PFSK-1 (cell line): ENCODE results near the gene ANKMY1.

ENCODE experiments used
- POLR2AphosphoS5 ChIP-seq: IDR thresholded peaks from 2 replicates; pipeline ENCODE4 v1.6.1; 2012; ENCODE audit warnings: low read depth, mild to moderate bottlenecking, control low read depth, low read length, moderate library complexity
- TAF1 ChIP-seq: IDR thresholded peaks from 2 replicates; pipeline ENCODE4 v1.6.1; 2012; ENCODE audit warnings: low read length, control low read depth, borderline replicate concordance; ENCODE audit not compliant: insufficient read depth

- TF ChIP-seq TAF1 (no peak), POLR2AphosphoS5 (no peak)
These were observed 75.6 kb downstream of the ANKMY1 start for GRCh38 chr2:240482141-240482540.
